GM12891 (cell line): ENCODE results near the gene RSBN1L.

Experiments used
- PAX5 ChIP-seq: IDR thresholded peaks from 2 replicates; pipeline ENCODE4 v1.6.1; 2011; ENCODE audit warnings: low read length, moderate library complexity, mild to moderate bottlenecking; ENCODE audit not compliant: insufficient read depth, severe bottlenecking
- POLR2A ChIP-seq: IDR thresholded peaks from 2 replicates; pipeline ENCODE4 v1.6.1; 2011; ENCODE audit warnings: low read depth, low read length, control low read depth

- TF ChIP-seq POLR2A (no peak), PAX5 (no peak)
Observed at GRCh38 chr7:77786741-77787140, 90.5 kb downstream of the RSBN1L start.
